ENCODE results near the gene DMD.

DNA sequence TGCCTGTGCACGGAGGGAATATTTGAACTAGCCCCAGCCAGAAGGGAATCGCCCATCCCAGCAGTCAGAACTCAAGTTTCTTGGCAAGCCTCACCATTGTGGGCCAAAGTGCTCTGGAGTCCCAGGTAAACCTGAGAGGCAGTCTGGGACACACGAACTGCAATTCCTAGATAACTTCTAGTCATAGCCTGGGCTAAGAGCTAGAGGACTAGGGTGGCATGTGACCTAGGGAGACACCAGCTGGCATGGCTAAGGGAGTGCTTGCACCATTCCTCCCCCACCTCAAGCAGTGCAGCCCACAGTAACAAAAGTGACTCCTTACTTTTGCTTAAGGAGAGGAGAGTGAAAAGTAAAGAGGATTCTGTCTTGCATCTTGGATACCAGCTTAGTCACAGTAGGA is 935.2 kb downstream of the DMD start:
- no peak for TF ChIP-seq CTCF (IDR thresholded peaks at IDR 0.05; ENCODE audit: borderline replicate concordance, extremely low read depth, low read length, poor library complexity, severe bottlenecking)
- no peak for TF ChIP-seq EZH2 (IDR thresholded peaks at IDR 0.05; ENCODE audit: borderline replicate concordance, low read depth, low read length, severe bottlenecking)

All from DND-41 (cell line).